NCI-H1105 (cell line): ENCODE data around the gene KHDRBS1.
"Not testable (repeated sequence)": the region's sequence is repeated elsewhere in the genome, so short reads cannot be mapped to it uniquely, and the experiment has no call there.

Experiments used
- DNase-seq: peaks from one replicate; lab custom pipeline; 2025; lab: John Stamatoyannopoulos, UW

The KHDRBS1 gene

GRCh38 chr1:32065613-32066488 lies 52.2 kb downstream of the KHDRBS1 start:
- DNase-seq: not testable (repeated sequence)

GRCh38 chr1:32066489-32066873 lies 52.8 kb downstream of the KHDRBS1 start:
- DNase-seq: no peak

- no peak for DNase-seq
Observed at GRCh38 chr1:32068957-32069588, 55.4 kb downstream of the KHDRBS1 start.

GRCh38 chr1:32071758-32072621 lies 58.3 kb downstream of the KHDRBS1 start:
- DNase-seq: no peak

DNA sequence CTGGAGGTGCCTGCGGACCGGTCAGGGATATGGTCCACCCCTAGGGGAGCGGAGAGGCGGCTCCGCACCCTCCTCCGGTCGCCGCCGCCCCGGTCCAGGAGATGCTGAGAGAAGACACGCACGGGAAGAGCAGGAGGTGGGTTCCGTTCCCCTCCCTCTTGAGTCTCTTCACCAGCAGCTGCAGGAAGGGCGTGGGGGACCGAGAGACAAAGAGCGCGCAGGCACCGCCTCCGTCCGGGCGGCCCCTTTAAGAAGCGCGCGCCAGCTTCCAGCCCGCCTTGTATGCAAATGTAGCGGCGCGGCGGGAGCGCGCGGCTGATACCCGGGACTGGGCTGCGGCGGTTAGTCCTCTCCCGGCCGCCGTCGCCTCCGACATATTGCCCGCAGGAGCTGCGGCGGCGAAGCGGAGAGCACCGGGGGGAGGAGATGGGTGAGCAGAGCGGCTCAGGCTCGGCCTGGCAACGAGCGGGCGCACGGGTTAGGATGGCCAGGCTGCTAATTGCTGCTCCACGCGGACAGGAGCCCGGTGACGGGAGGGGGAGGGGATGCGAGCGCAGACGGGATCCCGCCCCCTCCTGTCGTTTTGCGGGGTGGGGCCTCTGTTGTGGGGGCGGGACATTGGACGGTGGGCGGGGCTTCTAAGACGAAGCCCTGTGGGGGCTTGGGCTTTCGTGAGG lies 59.1 kb downstream of the KHDRBS1 start, which contains the start of gene TMEM39B:
Gene TMEM39B, plus strand, starts transcription at position 318 of the 677 bp plus-strand sequence. Its CDS starts 109 bp downstream, at position 427.
- DNase-seq: peak; percentile 98

DNA sequence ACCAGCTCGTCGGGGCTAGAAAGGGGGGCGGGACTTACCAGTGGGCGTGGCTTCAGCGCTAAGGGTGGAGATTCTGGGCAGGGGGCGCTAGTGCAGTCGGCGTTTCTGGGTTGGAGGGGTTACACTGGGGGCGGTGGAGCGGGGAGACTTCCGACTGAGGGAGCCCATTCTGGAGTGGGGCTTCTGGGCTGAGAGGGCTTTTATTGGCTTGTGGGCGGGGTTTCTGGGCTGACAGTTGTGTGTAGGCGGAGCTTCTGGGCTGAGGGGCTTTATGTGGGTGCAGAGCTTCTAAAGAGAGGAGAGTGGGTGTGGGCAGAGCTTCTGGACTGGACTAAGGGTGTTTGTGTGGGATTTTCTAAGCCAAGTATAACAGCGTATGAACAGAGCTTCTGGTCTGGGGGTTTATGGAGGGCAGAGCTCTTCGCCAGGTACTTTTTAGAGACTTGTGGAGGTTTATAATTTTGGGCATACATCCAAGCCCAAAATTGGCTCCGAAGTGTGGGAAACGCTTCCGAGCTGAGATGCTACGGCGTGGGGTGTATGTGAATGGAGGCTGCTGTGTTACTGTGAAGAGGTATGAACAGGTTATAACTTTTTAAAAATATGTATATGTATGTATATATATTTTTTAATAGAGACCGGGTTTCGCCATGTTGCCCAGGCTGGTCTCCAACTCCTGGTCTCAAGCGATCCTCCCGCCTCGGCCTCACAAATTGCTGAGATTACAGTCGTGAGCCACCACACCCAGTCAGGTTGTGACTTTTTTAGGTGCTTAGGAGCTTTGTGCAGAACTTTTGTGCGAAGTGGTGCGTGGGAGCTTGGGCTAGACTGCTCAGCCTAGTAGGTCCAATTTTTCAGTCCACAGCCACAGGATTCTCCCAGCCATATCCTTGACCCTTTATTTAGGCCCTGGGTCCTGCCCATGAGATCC lies 59.9 kb downstream of the KHDRBS1 start:
- DNase-seq: peak; percentile 91

- no peak for DNase-seq
Observed at GRCh38 chr1:32074841-32075240, 61.2 kb downstream of the KHDRBS1 start.

GRCh38 chr1:32077451-32077850 lies 63.8 kb downstream of the KHDRBS1 start:
- DNase-seq: no peak

- DNase-seq: no peak
Observed at GRCh38 chr1:32082022-32082421, 68.4 kb downstream of the KHDRBS1 start.

GRCh38 chr1:32086381-32086780 lies 72.7 kb downstream of the KHDRBS1 start:
- DNase-seq: not testable (repeated sequence)

GRCh38 chr1:32091176-32091575 lies 77.5 kb downstream of the KHDRBS1 start:
- no peak for DNase-seq

DNA sequence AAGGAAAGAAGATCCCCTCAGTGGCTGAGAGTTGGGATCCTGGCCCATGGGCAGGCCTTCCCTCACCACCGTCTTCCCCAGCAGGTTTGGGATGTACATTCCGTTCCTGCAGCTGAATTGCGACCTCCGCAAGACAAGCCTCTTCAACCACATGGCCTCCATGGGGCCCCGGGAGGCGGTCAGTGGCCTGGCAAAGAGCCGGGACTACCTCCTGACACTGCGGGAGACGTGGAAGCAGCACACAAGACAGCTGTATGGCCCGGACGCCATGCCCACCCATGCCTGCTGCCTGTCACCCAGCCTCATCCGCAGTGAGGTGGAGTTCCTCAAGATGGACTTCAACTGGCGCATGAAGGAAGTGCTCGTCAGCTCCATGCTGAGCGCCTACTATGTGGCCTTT lies 77.9 kb downstream of the KHDRBS1 start:
- DNase-seq: no peak
